Fibroblast of lung (primary cell): ENCODE results near the gene ESAM. TPM values are rescaled to one million over a fixed set of nuclear protein-coding genes. Genes with fewer than 3 reads are reported as not detected.

Experiments
- DNase-seq, 2 donors: peaks; one replicate each; pipeline versions ENCODE4 v3.0.0 to v3.0.0-alpha.2; 2010; ENCODE audit warnings: low read depth in 2 of 2
- H2AFZ ChIP-seq: 2 replicates; pipeline ENCODE4 v1.5.1; 2012; ENCODE audit warnings: low read length, control low read depth, inconsistent platforms
- H3K27ac ChIP-seq: 2 replicates; pipeline ENCODE4 v1.5.1; 2011; ENCODE audit warnings: low read length, control low read depth; ENCODE audit not compliant: insufficient read depth
- H3K27me3 ChIP-seq: 2 replicates; pipeline ENCODE4 v1.5.1; 2011; ENCODE audit warnings: mild to moderate bottlenecking, low read length; ENCODE audit not compliant: control insufficient read depth, insufficient read depth
- H3K36me3 ChIP-seq: 2 replicates; pipeline ENCODE4 v1.5.1; 2011; ENCODE audit warnings: low read length; ENCODE audit not compliant: control insufficient read depth, insufficient read depth
- H3K4me1 ChIP-seq: 2 replicates; pipeline ENCODE4 v1.5.1; 2011; ENCODE audit warnings: low read length; ENCODE audit not compliant: control insufficient read depth, insufficient read depth; ENCODE audit errors: extremely low read depth
- H3K4me2 ChIP-seq: 2 replicates; pipeline ENCODE4 v1.5.1; 2011; ENCODE audit warnings: low read length, control low read depth; ENCODE audit not compliant: insufficient read depth; ENCODE audit errors: extremely low read depth
- H3K4me3 ChIP-seq, 4 experiments: fragments of 200-600 bp in 1 of 4; sonication (generic) in 1 of 4; replicated peaks in 1 of 4; 2 replicates each; pipeline ENCODE4 v1.5.1; 2011 to 2016; ENCODE audit warnings: low read length in 4 of 4, low read depth in 3 of 4, mild to moderate bottlenecking in 3 of 4, control low read depth in 2 of 4, inconsistent platforms in 1 of 4, mixed read lengths in 1 of 4; ENCODE audit not compliant: insufficient read depth in 1 of 4; ENCODE audit errors: control extremely low read depth in 1 of 4
- H3K79me2 ChIP-seq: 2 replicates; pipeline ENCODE4 v1.5.1; 2012; ENCODE audit warnings: mild to moderate bottlenecking, low read length, inconsistent platforms; ENCODE audit not compliant: control insufficient read depth, insufficient read depth
- H3K9ac ChIP-seq: 2 replicates; pipeline ENCODE4 v1.5.1; 2011; ENCODE audit warnings: mild to moderate bottlenecking, low read length, control low read depth; ENCODE audit not compliant: insufficient read depth
- H3K9me3 ChIP-seq: 2 replicates; pipeline ENCODE4 v1.5.1; 2012; ENCODE audit warnings: low read depth, low read length; ENCODE audit not compliant: control insufficient read depth, insufficient read depth
- H4K20me1 ChIP-seq: 2 replicates; pipeline ENCODE4 v1.5.1; 2011; ENCODE audit warnings: low read length; ENCODE audit not compliant: control insufficient read depth, insufficient read depth; ENCODE audit errors: extremely low read depth
- CTCF ChIP-seq, 2 donors: IDR thresholded peaks in 1 of 2; conservative IDR thresholded peaks in 1 of 2; 1 replicate in 1 of 2; 2 replicates in 1 of 2; pipeline ENCODE4 v1.5.1; 2011 to 2012; ENCODE audit warnings: low read length in 2 of 2, control low read depth in 1 of 2, inconsistent platforms in 1 of 2, low read depth in 1 of 2, mild to moderate bottlenecking in 1 of 2
- EZH2 ChIP-seq: IDR thresholded peaks from 2 replicates; pipeline ENCODE4 v1.5.1; 2012; ENCODE audit warnings: low read length, control low read depth, mild to moderate bottlenecking; ENCODE audit errors: missing control alignments
- polyA plus RNA-seq, 2 donors: library from polyadenylated mRNA; depleted of rRNA in 1 of 2; stranded (reverse) in 1 of 2; unstranded in 1 of 2; fragments of >200 nt; gene quantifications; 2 replicates each; pipeline ENCODE4 v1.2.1, GENCODE V29; 2011 to 2012; ENCODE audit warnings: missing spikeins in 1 of 2
- total RNA-seq: library from RNA; depleted of rRNA; stranded (reverse); fragments of >200 nt; gene quantifications from 2 replicates; pipeline ENCODE4 v1.2.1, GENCODE V29; 2014

ESAM gene
- total and polyA plus RNA-seq, 2 donors (not counting 1 experiment from before 2014, with no cell fraction given), result under 0.01 to 2.7 TPM

GRCh38 chr11:124717786-124718651 is 44.1 kb downstream of the ESAM start:
- Histone ChIP-seq H2AFZ (peak overlapping the region; percentile 70), H3K4me2 (peak overlapping the region; percentile 96), H3K36me3 (no peaks in the 10 kb centered on the region), H3K27ac (no peak overlapping the region), H4K20me1 (no peaks in the 10 kb centered on the region), H3K9ac (peak overlapping the region; percentile 4), H3K27me3 (peaks cover 40% of the 10 kb centered on the region), H3K4me1 (no peaks in the 10 kb centered on the region), H3K9me3 (no peaks in the 10 kb centered on the region), H3K4me3 (peak overlapping the region; percentile 18 to 57 (median 44)), H3K79me2 (no peaks in the 10 kb centered on the region)
- TF ChIP-seq CTCF (conservative IDR thresholded peaks at IDR 0.05 in 1 of 2, IDR thresholded peaks at IDR 0.05 in 1 of 2; ENCODE audit: low read depth in 1 of 2, low read length in 2 of 2), result no peak
- no peak for TF ChIP-seq EZH2
- peak; percentile 28 to 52 for DNase-seq

GRCh38 chr11:124717421-124717785 is 44.7 kb downstream of the ESAM start:
- Histone ChIP-seq H3K9me3 (no peaks in the 10 kb centered on the region), H2AFZ (peak overlapping the region; percentile 42), H3K27me3 (peaks cover 38% of the 10 kb centered on the region), H3K4me2 (peak overlapping the region; percentile 96), H3K4me3 (peak overlapping the region in 3 of 4 experiments; percentile 6 to 57 (median 11)), H3K9ac (no peak overlapping the region), H4K20me1 (no peaks in the 10 kb centered on the region), H3K4me1 (no peaks in the 10 kb centered on the region), H3K79me2 (no peaks in the 10 kb centered on the region), H3K27ac (no peak overlapping the region), H3K36me3 (no peaks in the 10 kb centered on the region)
- TF ChIP-seq EZH2, result no peak
- no peak for TF ChIP-seq CTCF (conservative IDR thresholded peaks at IDR 0.05 in 1 of 2, IDR thresholded peaks at IDR 0.05 in 1 of 2; ENCODE audit: low read depth in 1 of 2, low read length in 2 of 2)
- peak in 1 of 2 donors; percentile 36 for DNase-seq

- no peaks in the 10 kb centered on the region for H3K9me3 ChIP-seq
- H4K20me1 ChIP-seq, result no peaks in the 10 kb centered on the region
- H3K9ac ChIP-seq, result no peak overlapping the region
- DNase-seq, result peak in 1 of 2 donors; percentile 61
- H2AFZ ChIP-seq, result no peak overlapping the region
- no peak overlapping the region for H3K4me2 ChIP-seq
- no peaks in the 10 kb centered on the region for H3K4me1 ChIP-seq
- no peak overlapping the region for H3K4me3 ChIP-seq
- no peaks in the 10 kb centered on the region for H3K79me2 ChIP-seq
- no peak overlapping the region for H3K27ac ChIP-seq
- H3K36me3 ChIP-seq, result no peaks in the 10 kb centered on the region
- H3K27me3 ChIP-seq, result peaks cover 30% of the 10 kb centered on the region
- no peak for TF ChIP-seq EZH2
- no peak for TF ChIP-seq CTCF (conservative IDR thresholded peaks at IDR 0.05 in 1 of 2, IDR thresholded peaks at IDR 0.05 in 1 of 2; ENCODE audit: low read depth in 1 of 2, low read length in 2 of 2)
Observed at GRCh38 chr11:124716591-124716990, 45.5 kb downstream of the ESAM start.
